Activated T-helper 1 cell treated with anti-CD3 and anti-CD28 coated beads, Interleukin-2, amount 50 U/mL, for 16 hours (primary cell): ENCODE data around the gene ELMO1.

Source experiments
- DNase-seq, 2 donors: peaks; one replicate each; pipeline ENCODE4 v3.0.0-alpha.2; 2020; ENCODE audit warnings: low read depth in 1 of 2, low spot score in 1 of 2

Gene ELMO1

DNA sequence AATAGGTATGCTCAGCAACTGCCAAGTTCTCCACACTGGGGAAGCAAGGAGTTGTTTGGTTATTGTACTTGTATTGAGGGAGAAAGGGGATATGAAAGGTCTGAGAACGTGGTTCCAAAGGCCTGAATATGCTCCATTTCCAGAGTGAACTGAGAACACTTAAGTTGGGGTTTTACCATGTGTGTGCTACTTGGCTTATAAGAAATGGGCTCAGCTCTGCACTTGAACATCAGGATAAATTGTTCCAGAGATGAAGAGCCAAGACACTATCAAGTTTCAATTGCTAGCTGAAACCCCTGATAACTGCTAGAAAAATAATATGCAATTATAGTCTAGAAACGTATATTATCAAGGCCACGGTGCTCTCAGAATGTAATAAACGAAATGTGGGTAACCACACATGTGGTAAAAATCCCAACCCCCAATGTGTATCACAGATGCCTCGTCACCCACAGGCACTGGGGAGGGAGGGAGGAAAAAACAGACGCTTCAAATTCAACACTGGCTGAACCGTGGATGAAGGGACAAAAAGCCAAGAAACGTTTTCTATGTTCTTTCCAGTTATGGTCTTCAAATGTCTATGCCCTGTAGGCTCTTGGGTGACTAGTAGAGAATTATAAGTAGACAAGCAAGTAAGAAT, 16.3 kb downstream of the ELMO1 start:
- DNase-seq, result no peak

GRCh38 chr7:37431413-37431812, 17.3 kb downstream of the ELMO1 start:
- DNase-seq, result no peak

DNA sequence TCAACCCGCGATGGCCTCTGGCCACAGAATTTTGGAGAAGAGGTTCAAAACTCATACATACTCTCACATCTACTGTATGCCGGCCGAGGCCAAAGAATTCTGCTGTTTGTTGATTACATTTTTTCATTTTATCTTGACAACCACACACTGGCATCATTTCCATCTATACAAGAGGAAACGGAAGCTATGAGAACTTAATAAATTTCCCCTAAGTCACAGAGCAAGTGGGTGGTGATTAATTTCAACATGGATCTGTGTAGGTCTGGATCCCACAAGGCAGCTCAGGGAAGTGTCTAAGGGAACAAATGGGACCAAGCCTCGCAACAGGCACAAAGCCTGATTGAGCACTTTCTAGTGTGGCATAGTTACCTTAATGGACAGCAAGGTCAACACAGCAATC, 18.0 kb downstream of the ELMO1 start:
- DNase-seq, result no peak

GRCh38 chr7:37430171-37430570, 18.5 kb downstream of the ELMO1 start:
- no peak for DNase-seq

DNA sequence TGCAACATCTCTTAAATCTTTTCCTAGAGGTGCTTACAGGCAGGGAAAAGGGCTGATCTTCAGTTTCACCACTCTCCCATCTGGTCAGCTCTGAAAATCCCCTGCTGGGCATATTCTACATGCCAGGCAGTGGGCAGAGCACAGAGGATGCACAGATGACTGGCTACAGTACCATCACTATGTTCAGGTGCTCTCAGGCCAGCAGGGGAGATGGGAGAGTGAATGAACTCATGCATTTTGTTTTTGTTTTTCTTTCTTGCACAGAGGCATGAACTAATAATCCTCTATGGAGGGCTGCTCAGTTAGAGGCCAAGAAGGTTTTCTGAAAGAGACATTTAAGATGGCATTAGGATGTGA, 19.3 kb downstream of the ELMO1 start:
- no peak for DNase-seq

DNA sequence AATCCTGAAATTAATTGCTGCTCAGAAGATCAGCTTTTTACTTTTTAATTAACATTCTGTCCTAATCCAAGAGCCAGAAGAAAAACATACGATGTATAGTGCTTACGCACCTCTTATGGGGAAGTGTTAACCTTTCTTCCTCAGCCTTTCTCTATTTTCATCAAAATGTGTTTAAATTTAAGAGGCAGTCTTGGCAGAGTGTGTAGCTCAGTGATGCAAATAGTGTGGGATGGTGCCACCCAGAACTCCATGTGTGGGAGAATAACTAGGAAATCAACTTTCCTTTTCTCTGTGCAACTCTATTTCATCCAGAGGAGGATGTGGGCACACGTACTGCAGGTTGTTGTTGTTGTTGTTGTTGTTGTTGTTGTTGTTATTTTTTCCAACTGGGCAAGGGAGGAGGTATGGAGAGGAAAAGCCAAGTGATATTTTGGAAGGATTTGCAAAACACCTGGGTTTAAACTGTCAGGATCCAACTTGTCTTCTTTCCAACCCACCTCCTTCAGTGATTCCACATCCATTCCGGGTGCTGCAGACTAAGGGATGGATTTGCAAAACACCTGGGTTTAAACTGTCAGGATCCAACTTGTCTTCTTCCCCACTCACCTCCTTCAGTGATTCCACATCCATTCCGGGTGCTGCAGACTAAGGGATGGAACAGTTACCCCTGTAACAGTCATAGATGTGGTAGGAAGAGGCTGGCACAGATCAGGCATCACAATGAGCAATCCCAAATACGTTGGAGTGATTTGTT, 19.8 kb downstream of the ELMO1 start:
- DNase-seq, result no peak

DNA sequence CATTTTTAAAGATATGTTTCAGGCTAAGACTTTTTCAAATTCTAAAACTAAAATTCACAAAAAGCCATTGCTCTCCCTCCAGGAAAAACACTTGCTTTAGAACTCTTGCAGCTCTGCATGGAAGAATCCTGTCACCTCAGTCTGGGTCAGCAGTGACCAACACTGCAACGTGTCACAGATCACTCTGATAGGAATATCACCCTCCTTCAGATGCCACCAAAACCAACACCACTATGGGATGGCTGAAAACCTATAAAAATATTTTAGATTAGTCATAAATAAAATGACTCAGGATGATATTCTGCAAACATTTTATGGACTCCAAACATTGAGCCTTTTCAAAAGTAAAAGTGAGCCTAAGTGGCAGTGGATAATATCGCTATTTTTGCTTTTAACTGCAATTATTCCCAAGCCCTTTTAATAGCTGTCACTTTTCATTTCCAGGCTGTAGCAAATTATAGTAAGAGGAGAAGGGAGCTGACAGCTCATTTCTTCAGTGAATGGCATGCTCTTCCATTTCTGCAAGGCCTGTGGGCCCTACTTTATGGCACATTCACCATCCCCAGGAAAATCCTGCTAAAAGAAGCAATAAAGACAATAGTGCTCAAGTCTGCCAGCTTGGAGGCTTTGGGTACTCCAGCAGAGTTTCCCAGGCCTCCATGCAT, 21.3 kb downstream of the ELMO1 start:
- no peak for DNase-seq

DNA sequence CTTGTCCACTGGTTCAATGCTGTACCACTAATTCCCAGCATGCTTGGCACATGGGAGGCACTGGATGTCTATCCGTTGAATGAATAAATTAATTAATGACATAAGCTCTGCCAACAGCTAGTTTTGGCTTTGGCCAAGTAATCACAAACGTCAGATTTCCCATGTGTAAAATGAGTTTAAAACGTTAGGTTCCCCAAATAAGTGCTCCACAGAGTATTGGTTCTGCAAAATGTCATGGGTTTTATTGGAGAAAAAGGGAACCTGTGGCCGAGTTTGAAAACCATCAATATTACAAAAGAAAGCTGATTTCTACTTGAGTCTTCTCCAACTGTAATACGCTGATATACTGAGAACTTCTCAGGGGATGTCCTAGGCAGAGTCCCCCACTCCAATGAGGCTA, 23.2 kb downstream of the ELMO1 start:
- no peak for DNase-seq

DNA sequence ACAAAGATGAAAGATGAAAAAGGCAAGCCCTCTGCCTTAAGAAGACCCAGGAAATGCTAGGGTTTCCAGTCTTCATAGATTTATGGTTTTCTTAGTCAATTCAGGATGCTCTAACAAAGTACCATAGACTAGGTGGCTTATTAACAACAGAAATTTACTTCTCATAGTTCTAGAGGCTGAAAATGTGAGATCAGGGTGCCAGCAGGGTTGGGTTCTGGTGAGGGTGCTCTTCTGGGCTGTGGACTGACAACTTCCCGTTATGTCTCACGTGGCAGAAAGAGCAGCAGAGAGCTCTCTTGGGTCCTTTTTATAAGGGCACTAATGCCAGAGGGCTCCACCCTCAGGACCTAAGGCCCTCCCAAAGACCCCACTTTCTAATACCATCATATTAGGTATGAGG, 23.7 kb downstream of the ELMO1 start:
- DNase-seq, result no peak

DNA sequence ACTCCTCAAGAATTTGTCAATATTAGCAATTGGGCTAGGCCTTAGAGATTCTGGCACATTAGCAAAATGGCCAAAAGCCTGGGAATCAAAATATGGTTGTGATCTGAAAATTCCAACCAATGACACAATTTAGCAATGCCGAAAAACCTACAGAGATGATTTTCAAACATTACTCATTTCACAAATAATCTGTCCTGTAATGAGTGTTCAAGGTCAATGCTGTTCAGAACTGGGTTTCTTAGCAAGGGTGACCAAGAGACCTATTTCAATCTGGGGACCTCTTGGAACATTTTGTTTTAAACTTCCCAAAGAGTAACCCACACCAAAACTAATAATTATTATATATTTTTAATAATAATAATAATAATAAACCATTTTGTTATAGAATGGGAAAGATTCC, 24.1 kb downstream of the ELMO1 start:
- no peak for DNase-seq

DNA sequence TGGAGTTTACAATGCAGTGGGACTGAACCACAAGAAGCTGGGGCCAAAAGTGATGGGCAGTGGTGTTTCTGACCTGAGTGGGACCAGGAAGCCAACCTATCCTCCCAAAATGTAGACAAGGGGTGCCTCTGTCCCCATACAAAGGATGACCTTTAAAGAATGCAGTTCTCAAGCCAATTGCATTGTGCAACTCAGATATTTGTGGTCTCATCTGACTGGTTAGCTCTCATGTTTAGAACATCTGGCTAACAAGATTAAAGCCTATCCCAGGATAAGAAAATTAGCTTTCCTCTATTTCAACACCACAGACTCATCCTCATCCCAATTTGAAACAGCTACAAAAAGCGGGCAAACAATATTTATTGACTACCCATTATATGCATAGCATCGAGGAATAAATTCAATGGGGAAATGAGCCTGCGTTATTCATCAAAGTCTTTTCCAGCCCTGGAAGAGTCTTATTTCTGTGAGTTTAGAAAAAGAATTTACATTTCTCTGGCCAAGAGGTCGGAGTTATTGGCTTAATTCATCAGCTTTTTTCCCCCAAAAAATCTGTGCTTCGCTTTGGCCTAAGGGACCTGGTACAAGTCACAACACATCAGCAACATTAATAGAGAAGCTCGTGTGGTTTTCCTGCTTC, 26.7 kb downstream of the ELMO1 start:
- DNase-seq, result no peak

DNA sequence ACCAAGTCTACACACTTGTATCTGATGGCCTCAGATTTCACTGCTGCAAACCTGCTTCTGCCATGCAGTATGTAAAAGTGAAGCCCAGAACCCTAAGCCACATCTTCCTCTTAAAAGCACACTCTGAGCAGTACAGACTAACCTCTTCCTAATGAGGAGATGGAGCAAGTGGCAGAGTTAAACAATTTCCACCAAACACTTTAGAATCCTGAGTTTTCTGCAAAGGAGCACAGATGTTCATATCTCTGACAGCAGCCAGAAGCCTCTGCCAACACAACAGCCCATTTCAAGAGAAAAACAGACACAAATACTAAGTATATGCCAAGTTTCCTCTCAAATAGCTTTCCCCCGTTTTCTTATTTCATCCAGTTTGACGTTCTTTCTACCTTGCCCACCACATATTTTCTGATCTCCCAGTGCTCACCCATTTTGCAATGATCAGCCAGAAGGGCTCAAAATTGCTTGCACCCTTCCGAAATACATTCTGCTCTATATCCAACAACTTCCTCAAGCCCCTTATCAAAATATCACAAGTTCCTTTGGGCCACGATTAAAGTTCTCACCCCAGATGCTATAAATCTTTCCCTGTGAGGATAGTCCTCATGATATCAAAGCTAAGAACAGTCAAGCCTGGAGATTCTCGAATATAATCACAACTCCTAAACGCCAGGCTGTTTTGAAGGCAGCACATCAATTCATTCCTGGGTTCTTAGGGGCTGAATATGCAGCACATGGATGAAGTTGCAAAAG, 27.5 kb downstream of the ELMO1 start:
- DNase-seq, result no peak

GRCh38 chr7:37419496-37419895, 29.2 kb downstream of the ELMO1 start:
- DNase-seq, result no peak

GRCh38 chr7:37418381-37418780, 30.3 kb downstream of the ELMO1 start:
- no peak for DNase-seq

DNA sequence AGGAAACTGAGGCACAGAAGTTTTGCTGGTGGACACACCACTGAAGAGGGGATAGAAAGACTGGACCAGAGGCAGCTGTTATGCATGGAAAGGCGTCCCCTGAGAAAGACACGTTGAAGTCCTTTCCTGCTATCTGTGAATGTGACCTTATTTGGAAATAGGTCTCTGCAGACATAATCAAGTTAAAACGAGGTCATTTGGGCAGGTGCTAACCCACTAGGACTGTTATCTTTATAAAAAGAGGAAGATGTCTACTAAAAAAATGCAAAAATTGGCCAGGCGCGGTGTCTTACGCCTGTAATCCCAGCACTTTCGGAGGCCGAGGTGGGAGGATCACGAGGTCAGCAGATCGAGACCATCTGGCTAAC, 31.6 kb downstream of the ELMO1 start:
- DNase-seq, result no peak

- no peak for DNase-seq
Measured at GRCh38 chr7:37416378-37417106, 32.1 kb downstream of the ELMO1 start.

DNA sequence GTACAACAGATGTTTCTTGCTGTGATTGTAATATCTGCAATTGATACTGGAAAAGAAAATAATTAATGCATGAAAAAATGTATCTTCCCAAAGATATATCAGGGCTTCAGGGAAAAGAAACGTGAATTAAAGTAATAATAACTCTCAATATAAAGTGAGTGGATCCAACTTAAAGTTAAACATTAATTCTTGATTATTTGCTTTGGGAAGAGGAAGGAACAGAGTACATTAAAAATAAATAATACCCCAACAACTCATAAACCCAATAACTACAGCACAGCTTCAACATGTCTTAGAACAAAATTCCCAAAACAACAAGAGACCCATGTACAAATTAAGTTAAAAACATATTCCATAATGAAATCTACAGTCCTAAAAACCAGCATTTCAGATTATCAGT, 33.0 kb downstream of the ELMO1 start:
- no peak for DNase-seq

DNA sequence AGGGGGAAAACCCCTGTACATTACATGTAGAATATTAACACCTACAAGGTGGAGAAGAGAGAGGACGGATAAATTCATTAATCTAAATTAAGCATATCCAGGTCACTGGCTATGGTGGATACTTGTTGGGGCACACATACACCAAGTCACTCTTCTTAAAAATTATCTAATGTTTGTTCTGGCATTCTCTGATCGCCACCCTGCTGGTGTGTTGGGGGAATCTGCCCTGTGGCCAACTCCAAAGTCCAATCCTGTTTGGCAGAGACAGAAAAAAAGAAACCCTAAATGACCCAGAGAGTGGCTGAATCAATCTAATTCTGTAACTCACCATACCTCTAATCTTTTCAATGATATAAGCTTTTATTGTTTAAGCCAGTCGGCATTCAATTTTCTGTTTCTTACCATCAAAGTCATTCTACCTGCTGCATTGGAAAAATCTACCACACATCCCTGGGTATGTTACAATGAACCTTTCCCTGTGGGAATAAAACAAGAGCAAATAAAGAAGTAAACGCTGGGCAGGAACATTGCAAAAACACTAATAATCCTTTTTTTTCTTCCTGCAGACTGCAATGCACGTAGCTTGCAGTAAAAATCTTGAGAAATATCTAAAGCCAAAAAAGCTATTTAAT, 34.2 kb downstream of the ELMO1 start:
- no peak for DNase-seq

- DNase-seq, result peak in 1 of 2 donors; percentile 25
Measured at GRCh38 chr7:37411444-37412034, 37.1 kb downstream of the ELMO1 start.
